Measurements from ENCODE around the gene NMU.

The NMU gene

DNA sequence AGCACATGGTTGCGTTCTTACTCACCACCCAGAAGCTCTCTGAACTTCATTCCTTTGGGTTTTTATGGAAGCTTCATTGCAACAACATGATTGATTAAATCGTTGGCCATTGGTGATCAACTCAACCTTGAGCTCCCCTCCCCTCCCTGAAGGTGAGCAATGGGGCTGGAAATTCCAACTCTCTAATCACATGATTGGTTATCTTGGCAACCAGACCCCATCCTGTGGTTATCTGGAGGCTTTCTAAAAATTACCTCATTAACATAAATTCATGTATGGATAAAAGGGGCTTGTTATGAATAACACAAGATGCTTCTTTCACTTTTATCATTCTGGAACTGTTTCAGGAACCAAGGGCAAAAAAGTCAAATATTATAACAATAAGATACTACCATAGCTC, 34.6 kb upstream of the NMU start (continued):
- TF ChIP-seq, protein P1, sequence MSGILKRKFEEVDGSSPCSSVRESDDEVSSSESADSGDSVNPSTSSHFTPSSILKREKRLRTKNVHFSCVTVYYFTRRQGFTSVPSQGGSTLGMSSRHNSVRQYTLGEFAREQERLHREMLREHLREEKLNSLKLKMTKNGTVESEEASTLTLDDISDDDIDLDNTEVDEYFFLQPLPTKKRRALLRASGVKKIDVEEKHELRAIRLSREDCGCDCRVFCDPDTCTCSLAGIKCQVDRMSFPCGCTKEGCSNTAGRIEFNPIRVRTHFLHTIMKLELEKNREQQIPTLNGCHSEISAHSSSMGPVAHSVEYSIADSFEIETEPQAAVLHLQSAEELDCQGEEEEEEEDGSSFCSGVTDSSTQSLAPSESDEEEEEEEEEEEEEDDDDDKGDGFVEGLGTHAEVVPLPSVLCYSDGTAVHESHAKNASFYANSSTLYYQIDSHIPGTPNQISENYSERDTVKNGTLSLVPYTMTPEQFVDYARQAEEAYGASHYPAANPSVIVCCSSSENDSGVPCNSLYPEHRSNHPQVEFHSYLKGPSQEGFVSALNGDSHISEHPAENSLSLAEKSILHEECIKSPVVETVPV (CRISPR knock-in tag; IDR thresholded peaks at IDR 0.05): no peak
- TF ChIP-seq SNAI2 (CRISPR knock-in tag; IDR thresholded peaks at IDR 0.05) (no peak), CSDC2 (CRISPR knock-in tag; IDR thresholded peaks at IDR 0.05) (no peak), RARB (CRISPR knock-in tag; IDR thresholded peaks at IDR 0.05) (no peak), ZNF70 (CRISPR knock-in tag; IDR thresholded peaks at IDR 0.05) (no peak), TOX (CRISPR knock-in tag; IDR thresholded peaks at IDR 0.05; ENCODE audit: borderline replicate concordance) (no peak), ZFP3 (CRISPR knock-in tag; IDR thresholded peaks at IDR 0.05) (no peak)
- TF ChIP-seq, protein P2, sequence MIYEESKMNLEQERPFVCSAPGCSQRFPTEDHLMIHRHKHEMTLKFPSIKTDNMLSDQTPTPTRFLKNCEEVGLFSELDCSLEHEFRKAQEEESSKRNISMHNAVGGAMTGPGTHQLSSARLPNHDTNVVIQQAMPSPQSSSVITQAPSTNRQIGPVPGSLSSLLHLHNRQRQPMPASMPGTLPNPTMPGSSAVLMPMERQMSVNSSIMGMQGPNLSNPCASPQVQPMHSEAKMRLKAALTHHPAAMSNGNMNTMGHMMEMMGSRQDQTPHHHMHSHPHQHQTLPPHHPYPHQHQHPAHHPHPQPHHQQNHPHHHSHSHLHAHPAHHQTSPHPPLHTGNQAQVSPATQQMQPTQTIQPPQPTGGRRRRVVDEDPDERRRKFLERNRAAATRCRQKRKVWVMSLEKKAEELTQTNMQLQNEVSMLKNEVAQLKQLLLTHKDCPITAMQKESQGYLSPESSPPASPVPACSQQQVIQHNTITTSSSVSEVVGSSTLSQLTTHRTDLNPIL (CRISPR knock-in tag; IDR thresholded peaks at IDR 0.05; ENCODE audit: low read depth): no peak
- TF ChIP-seq, protein P3, sequence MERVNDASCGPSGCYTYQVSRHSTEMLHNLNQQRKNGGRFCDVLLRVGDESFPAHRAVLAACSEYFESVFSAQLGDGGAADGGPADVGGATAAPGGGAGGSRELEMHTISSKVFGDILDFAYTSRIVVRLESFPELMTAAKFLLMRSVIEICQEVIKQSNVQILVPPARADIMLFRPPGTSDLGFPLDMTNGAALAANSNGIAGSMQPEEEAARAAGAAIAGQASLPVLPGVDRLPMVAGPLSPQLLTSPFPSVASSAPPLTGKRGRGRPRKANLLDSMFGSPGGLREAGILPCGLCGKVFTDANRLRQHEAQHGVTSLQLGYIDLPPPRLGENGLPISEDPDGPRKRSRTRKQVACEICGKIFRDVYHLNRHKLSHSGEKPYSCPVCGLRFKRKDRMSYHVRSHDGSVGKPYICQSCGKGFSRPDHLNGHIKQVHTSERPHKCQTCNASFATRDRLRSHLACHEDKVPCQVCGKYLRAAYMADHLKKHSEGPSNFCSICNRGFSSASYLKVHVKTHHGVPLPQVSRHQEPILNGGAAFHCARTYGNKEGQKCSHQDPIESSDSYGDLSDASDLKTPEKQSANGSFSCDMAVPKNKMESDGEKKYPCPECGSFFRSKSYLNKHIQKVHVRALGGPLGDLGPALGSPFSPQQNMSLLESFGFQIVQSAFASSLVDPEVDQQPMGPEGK (CRISPR knock-in tag; IDR thresholded peaks at IDR 0.05; ENCODE audit: borderline replicate concordance): no peak

DNA sequence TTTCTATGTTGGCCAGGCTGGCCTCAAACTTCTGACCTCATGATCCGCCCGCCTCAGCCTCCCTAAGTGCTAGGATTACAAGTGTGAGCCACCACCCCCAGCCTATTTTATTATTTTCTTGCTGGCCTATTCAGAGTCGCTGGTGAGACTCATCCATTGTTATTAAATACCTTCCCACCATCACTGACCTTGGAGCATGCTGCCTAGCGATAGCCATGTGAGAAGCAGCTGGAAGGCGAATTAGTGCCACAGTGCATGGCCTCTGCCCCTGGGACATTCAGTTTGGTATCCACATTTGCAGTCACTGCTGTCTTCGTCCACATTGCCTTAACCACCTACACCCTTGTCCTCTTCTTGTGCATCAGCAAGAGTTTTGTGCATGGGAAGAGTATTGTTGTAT, 32.4 kb upstream of the NMU start:
- ATAC-seq: no peak
- TF ChIP-seq RARB (CRISPR knock-in tag; IDR thresholded peaks at IDR 0.05) (no peak), PPARA (CRISPR knock-in tag; IDR thresholded peaks at IDR 0.05; ENCODE audit: borderline replicate concordance) (no peak), ZNF70 (CRISPR knock-in tag; IDR thresholded peaks at IDR 0.05) (no peak), SNAI2 (CRISPR knock-in tag; IDR thresholded peaks at IDR 0.05) (no peak), ZNF565 (CRISPR knock-in tag; conservative IDR thresholded peaks at IDR 0.05; ENCODE audit: low read depth) (no peak), GLIS3 (CRISPR knock-in tag; IDR thresholded peaks at IDR 0.05) (no peak), CSDC2 (CRISPR knock-in tag; IDR thresholded peaks at IDR 0.05) (no peak), ARNTL (CRISPR knock-in tag; IDR thresholded peaks at IDR 0.05; ENCODE audit: borderline replicate concordance, low read depth) (no peak), ZNF8 (CRISPR knock-in tag; IDR thresholded peaks at IDR 0.05) (no peak), BACH2 (CRISPR knock-in tag; IDR thresholded peaks at IDR 0.05; ENCODE audit: borderline replicate concordance) (no peak), ZC3H10 (CRISPR knock-in tag; IDR thresholded peaks at IDR 0.05) (no peak)
- TF ChIP-seq, protein P2 (CRISPR knock-in tag; IDR thresholded peaks at IDR 0.05; ENCODE audit: low read depth): no peak
- TF ChIP-seq, protein P4, sequence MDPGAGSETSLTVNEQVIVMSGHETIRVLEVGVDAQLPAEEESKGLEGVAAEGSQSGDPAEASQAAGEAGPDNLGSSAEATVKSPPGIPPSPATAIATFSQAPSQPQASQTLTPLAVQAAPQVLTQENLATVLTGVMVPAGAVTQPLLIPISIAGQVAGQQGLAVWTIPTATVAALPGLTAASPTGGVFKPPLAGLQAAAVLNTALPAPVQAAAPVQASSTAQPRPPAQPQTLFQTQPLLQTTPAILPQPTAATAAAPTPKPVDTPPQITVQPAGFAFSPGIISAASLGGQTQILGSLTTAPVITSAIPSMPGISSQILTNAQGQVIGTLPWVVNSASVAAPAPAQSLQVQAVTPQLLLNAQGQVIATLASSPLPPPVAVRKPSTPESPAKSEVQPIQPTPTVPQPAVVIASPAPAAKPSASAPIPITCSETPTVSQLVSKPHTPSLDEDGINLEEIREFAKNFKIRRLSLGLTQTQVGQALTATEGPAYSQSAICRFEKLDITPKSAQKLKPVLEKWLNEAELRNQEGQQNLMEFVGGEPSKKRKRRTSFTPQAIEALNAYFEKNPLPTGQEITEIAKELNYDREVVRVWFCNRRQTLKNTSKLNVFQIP (CRISPR knock-in tag; IDR thresholded peaks at IDR 0.05; ENCODE audit: borderline replicate concordance, low read depth): no peak
- TF ChIP-seq, protein P1 (CRISPR knock-in tag; IDR thresholded peaks at IDR 0.05): no peak
- TF ChIP-seq, protein P3 (CRISPR knock-in tag; IDR thresholded peaks at IDR 0.05; ENCODE audit: borderline replicate concordance): no peak

DNA sequence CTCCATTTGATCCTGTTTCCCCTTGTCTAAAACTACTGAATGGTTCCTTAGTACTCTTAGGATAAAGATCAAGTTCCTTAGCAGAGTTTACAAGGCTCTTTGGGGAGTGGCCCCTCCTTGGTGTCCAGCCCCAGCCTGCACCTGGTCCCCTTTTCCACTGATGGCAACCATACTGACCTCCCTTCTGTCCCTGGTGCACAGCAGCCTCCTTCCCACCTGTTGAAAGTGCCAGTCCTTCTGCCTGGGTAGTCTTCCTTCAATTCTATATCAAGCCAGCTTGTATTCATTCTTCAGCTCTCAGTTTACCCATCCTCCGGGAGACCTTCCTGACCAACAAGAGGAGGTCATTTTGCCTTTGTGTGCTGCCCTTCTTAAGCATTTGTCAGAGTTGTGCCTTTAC, 30.4 kb upstream of the NMU start:
- ATAC-seq: no peak

More for the DNA sequence above, 30.4 kb upstream of the NMU start:
- TF ChIP-seq, protein P5, sequence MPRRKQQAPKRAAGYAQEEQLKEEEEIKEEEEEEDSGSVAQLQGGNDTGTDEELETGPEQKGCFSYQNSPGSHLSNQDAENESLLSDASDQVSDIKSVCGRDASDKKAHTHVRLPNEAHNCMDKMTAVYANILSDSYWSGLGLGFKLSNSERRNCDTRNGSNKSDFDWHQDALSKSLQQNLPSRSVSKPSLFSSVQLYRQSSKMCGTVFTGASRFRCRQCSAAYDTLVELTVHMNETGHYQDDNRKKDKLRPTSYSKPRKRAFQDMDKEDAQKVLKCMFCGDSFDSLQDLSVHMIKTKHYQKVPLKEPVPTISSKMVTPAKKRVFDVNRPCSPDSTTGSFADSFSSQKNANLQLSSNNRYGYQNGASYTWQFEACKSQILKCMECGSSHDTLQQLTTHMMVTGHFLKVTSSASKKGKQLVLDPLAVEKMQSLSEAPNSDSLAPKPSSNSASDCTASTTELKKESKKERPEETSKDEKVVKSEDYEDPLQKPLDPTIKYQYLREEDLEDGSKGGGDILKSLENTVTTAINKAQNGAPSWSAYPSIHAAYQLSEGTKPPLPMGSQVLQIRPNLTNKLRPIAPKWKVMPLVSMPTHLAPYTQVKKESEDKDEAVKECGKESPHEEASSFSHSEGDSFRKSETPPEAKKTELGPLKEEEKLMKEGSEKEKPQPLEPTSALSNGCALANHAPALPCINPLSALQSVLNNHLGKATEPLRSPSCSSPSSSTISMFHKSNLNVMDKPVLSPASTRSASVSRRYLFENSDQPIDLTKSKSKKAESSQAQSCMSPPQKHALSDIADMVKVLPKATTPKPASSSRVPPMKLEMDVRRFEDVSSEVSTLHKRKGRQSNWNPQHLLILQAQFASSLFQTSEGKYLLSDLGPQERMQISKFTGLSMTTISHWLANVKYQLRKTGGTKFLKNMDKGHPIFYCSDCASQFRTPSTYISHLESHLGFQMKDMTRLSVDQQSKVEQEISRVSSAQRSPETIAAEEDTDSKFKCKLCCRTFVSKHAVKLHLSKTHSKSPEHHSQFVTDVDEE (CRISPR knock-in tag; IDR thresholded peaks at IDR 0.05): no peak
- no peak for TF ChIP-seq ISL1 (CRISPR knock-in tag; IDR thresholded peaks at IDR 0.05)
